NCI-H82 (cell line): ENCODE measurements around the gene MESP2.

ENCODE experiments used
- DNase-seq: peaks from one replicate; lab custom pipeline; 2025; lab: John Stamatoyannopoulos, UW

Gene MESP2

GRCh38 chr15:89817701-89818280, 41.7 kb downstream of the MESP2 start:
- DNase-seq: no peak

- DNase-seq: no peak
Observed at GRCh38 chr15:89818287-89818686, 42.2 kb downstream of the MESP2 start.

- no peak for DNase-seq
Observed at GRCh38 chr15:89820666-89821611, 44.8 kb downstream of the MESP2 start.

GRCh38 chr15:89822026-89822425, 45.9 kb downstream of the MESP2 start:
- peak; percentile 43 for DNase-seq

- no peak for DNase-seq
Observed at GRCh38 chr15:89822611-89822950, 46.4 kb downstream of the MESP2 start.

GRCh38 chr15:89822951-89823711, 47.0 kb downstream of the MESP2 start:
- DNase-seq: peak; percentile 71

- DNase-seq: no peak
Observed at GRCh38 chr15:89823836-89824606, 47.9 kb downstream of the MESP2 start.

- DNase-seq: no peak
Observed at GRCh38 chr15:89824607-89824867, 48.4 kb downstream of the MESP2 start.

- no peak for DNase-seq
Observed at GRCh38 chr15:89825271-89825940, 49.3 kb downstream of the MESP2 start.

GRCh38 chr15:89826671-89827655, 50.8 kb downstream of the MESP2 start:
- DNase-seq: no peak

- DNase-seq: no peak
Observed at GRCh38 chr15:89827829-89828228, 51.7 kb downstream of the MESP2 start.
